ENCODE data around the gene TOMM40. TPM values are rescaled to one million over a fixed set of nuclear protein-coding genes. Genes with fewer than 3 reads are reported as not detected.

Gene TOMM40
- total and polyA plus RNA-seq, 2 of the 13 experiments (the other 11 are each of a cell fraction or from before 2014, with no cell fraction given): 72.0 to 110 TPM

DNA sequence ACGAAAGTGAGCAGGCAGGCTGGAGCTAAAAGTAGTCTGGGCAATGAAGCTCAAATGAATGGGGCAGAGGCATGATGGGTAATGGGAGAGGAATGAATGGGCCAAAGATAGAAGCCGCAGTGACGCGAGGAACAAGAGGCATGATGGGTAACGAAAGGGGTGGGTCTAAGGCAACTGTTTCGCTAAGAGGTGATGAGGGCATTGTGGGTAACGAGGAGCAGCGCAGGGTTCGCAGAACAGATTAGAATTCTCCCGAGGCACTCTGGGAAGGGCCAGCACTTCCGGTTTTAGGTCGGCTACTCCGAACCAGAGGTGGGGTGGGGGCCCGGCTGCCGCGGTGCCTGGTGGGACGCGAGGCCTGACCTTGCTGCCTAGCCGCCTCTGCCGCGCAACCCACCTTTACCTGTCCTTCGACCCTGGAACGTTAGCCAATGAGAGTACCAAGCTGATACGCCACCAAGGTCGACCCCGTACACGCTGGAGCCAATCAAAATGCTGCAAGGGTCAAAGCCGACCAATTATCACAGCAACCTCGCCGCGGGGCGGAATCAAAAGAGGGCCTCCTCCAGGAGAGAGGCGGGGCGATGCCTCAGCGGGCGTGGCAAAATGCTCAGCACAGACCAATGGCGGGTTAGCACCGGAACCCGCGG lies 563 bp upstream of the TOMM40 start (continued):
- no peak for TF ChIP-seq U2AF1 (optimal IDR thresholded peaks at IDR 0.05; ENCODE audit: low read depth, low read length)
- peak; percentile 34; the same call in 1 of the 2 replicates for TF ChIP-seq TARDBP (CRISPR knock-in tag; IDR thresholded peaks at IDR 0.05)
- 0 out of 2 replicates have a peak, but pooled peaks have one; percentile 15 for TF ChIP-seq ZNF264 (CRISPR knock-in tag; IDR thresholded peaks at IDR 0.05)
- 0 out of 2 replicates have a peak, but pooled peaks have one; percentile 22 for TF ChIP-seq HNRNPL (IDR thresholded peaks at IDR 0.05; ENCODE audit: low read depth, low read length)
- TF ChIP-seq MXD1 (CRISPR knock-in tag; IDR thresholded peaks at IDR 0.05): no peak
- TF ChIP-seq SMAD3 (CRISPR knock-in tag; IDR thresholded peaks at IDR 0.05): peak; percentile 66; the same call in 1 of the 2 replicates
- TF ChIP-seq KAT7 (CRISPR knock-in tag; IDR thresholded peaks at IDR 0.05; ENCODE audit: borderline replicate concordance): peak; percentile 68; the same call in 1 of the 2 replicates
- peak; percentile 56; the same call in 1 of the 2 replicates for TF ChIP-seq ZHX1 (CRISPR knock-in tag; IDR thresholded peaks at IDR 0.05; ENCODE audit: low read depth)
- peak; percentile 26; the same call in 1 of the 2 replicates for TF ChIP-seq HNF4G (IDR thresholded peaks at IDR 0.05; ENCODE audit: borderline replicate concordance, low read depth, low read length)
- TF ChIP-seq HNF4G (CRISPR knock-in tag; IDR thresholded peaks at IDR 0.05; ENCODE audit: borderline replicate concordance, low read depth): no peak
- peak; percentile 49 for TF ChIP-seq ZFY (CRISPR knock-in tag; IDR thresholded peaks at IDR 0.05)
- peak; percentile 33; the same call in 1 of the 2 replicates for TF ChIP-seq DRAP1 (CRISPR knock-in tag; IDR thresholded peaks at IDR 0.05)
- TF ChIP-seq MNT (IDR thresholded peaks at IDR 0.05): peak; percentile 36
- TF ChIP-seq HMG20A (CRISPR knock-in tag; IDR thresholded peaks at IDR 0.05; ENCODE audit: borderline replicate concordance): 0 out of 2 replicates have a peak, but pooled peaks have one; percentile 24
- peak; percentile 29; the same call in 1 of the 2 replicates for TF ChIP-seq ZBED4 (CRISPR knock-in tag; IDR thresholded peaks at IDR 0.05; ENCODE audit: borderline replicate concordance)
- no peak for TF ChIP-seq ZSCAN5A (CRISPR knock-in tag; IDR thresholded peaks at IDR 0.05; ENCODE audit: borderline replicate concordance)
- TF ChIP-seq SMYD3 (CRISPR knock-in tag; IDR thresholded peaks at IDR 0.05): peak; percentile 79; the same call in 1 of the 2 replicates
- peak; percentile 65 for TF ChIP-seq HDAC2 (CRISPR knock-in tag; IDR thresholded peaks at IDR 0.05)

Measured in HepG2 (cell line).